ENCODE measurements around the gene BTBD1. TPM values are rescaled to one million over a fixed set of nuclear protein-coding genes. Genes with fewer than 3 reads are reported as not detected.

BTBD1 gene
- total RNA-seq, 6 donors from 2014 or later, result 39.4 to 84.2 (median 57.4) TPM

- no peak for DNase-seq
- 20 to 37% methylated on average over 6 of the region's 6 CpGs for WGBS, 2 donors
- Histone ChIP-seq H3K4me1 (peaks cover 0 to 9% (median 3%) of the 10 kb centered on the region in 4 donors), H3K9me3 (no peaks in the 10 kb centered on the region), H3K36me3 (peaks cover under 1 to 16% (median 5%) of the 10 kb centered on the region in 4 donors), H3K27ac (no peak overlapping the region), H3K4me3 (peak overlapping the region in 2 of 4 donors; percentile 33 to 35), H3K27me3 (no peaks in the 10 kb centered on the region)
- ATAC-seq (ENCODE audit: low FRiP score in 2 of 2), result peak; percentile 68 to 80
- TF ChIP-seq EP300 (IDR thresholded peaks at IDR 0.05) (no peak), CTCF (IDR thresholded peaks at IDR 0.05) (peak in 3 of 6 experiments; percentile 41 to 54 (median 43))
Measured at GRCh38 chr15:82999905-83000671, 67.0 kb downstream of the BTBD1 start.

- no peaks in the 10 kb centered on the region for H3K27me3 ChIP-seq
Measured at GRCh38 chr15:82999426-82999825, 67.6 kb downstream of the BTBD1 start.

GRCh38 chr15:82995938-82996337 lies 71.1 kb downstream of the BTBD1 start:
- 73 to 74% methylated on average over 3 of the region's 3 CpGs for WGBS, 2 donors
- ATAC-seq (ENCODE audit: low FRiP score in 2 of 2) (no peak), DNase-seq (no peak)
- Histone ChIP-seq H3K4me1 (peaks cover 0 to 9% (median 3%) of the 10 kb centered on the region in 4 donors), H3K4me3 (no peak overlapping the region), H3K27ac (no peak overlapping the region), H3K36me3 (peaks cover under 1 to 8% (median 5%) of the 10 kb centered on the region in 4 donors), H3K9me3 (no peaks in the 10 kb centered on the region), H3K27me3 (no peaks in the 10 kb centered on the region)
- TF ChIP-seq POLR2A (IDR thresholded peaks at IDR 0.05) (no peak), CTCF (IDR thresholded peaks at IDR 0.05) (no peak), POLR2AphosphoS5 (IDR thresholded peaks at IDR 0.05) (no peak), EP300 (IDR thresholded peaks at IDR 0.05) (no peak)

More at GRCh38 chr15:82999426-82999825, 67.6 kb downstream of the BTBD1 start:
- Histone ChIP-seq H3K4me3 (no peak overlapping the region), H3K4me1 (peaks cover 0 to 9% (median 3%) of the 10 kb centered on the region in 4 donors), H3K9me3 (no peaks in the 10 kb centered on the region), H3K36me3 (peaks cover 0 to 11% (median 0%) of the 10 kb centered on the region in 4 donors), H3K27ac (no peak overlapping the region)
- 87 to 92% methylated on average over 6 of the region's 6 CpGs for WGBS, 2 donors
- TF ChIP-seq POLR2A (IDR thresholded peaks at IDR 0.05) (no peak), CTCF (IDR thresholded peaks at IDR 0.05) (no peak), POLR2AphosphoS5 (IDR thresholded peaks at IDR 0.05) (no peak), EP300 (IDR thresholded peaks at IDR 0.05) (no peak)
- no peak for DNase-seq
- ATAC-seq (ENCODE audit: low FRiP score in 2 of 2), result no peak

GRCh38 chr15:82995076-82995475 lies 72.0 kb downstream of the BTBD1 start:
- Histone ChIP-seq H3K27me3 (no peaks in the 10 kb centered on the region), H3K27ac (no peak overlapping the region), H3K4me1 (peaks cover 0 to 6% (median 2%) of the 10 kb centered on the region in 4 donors), H3K36me3 (peaks cover 4 to 13% (median 7%) of the 10 kb centered on the region in 4 donors), H3K4me3 (no peak overlapping the region), H3K9me3 (no peaks in the 10 kb centered on the region)
- DNase-seq, result no peak
- WGBS, 2 donors, result 83 to 92% methylated on average over 2 of the region's 2 CpGs
- TF ChIP-seq EP300 (IDR thresholded peaks at IDR 0.05) (no peak), POLR2AphosphoS5 (IDR thresholded peaks at IDR 0.05) (no peak), POLR2A (IDR thresholded peaks at IDR 0.05) (no peak), CTCF (IDR thresholded peaks at IDR 0.05) (no peak)
- ATAC-seq (ENCODE audit: low FRiP score in 2 of 2), result no peak

Measured in upper lobe of left lung (tissue), 6 donors.